ENCODE results near the gene LTO1. TPM values are rescaled to one million over a fixed set of nuclear protein-coding genes. Genes with fewer than 3 reads are reported as not detected.

LTO1 gene
- polyA plus RNA-seq, 1 of the 3 experiments (the other 2 are of a cell fraction), result 30.8 TPM

DNA sequence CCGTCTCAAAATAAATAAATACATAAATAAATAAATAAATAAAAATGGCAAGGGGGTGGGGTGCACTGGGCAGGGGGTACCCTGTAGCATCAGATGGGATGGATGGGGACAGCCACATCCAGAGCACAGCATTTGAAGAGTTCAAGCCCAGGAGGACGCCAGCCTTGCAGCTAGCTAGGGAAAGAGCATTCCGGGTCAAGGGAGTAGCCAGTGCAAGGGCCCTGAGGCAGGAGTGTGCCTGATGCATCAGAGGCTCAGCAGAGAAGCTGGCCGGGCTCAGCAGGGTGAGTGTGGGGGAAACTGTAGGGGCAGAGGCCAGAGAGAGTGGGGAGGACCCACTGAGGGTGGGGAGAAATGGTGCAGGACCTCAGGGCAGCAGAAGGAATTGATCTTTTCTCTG is 57.9 kb downstream of the LTO1 start:
- Histone ChIP-seq H4K20me1 (ENCODE audit: insufficient read depth) (no peaks in the 10 kb centered on the region), H3F3A (replicated peaks; ENCODE audit: insufficient read depth) (no peaks in the 10 kb centered on the region), H3K4me3 (ENCODE audit: low read depth in 2 of 2, low read length in 1 of 2) (no peak overlapping the region), H3K9me2 (no peaks in the 10 kb centered on the region), H2AFZ (ENCODE audit: low read depth) (no peak overlapping the region), H3K36me3 (replicated peaks in 1 of 2; ENCODE audit: control insufficient read depth in 1 of 2, insufficient read depth in 2 of 2, low read length in 1 of 2) (no peaks in the 10 kb centered on the region), H3K79me2 (ENCODE audit: insufficient read depth) (no peaks in the 10 kb centered on the region), H3K27me3 (ENCODE audit: insufficient read depth) (no peaks in the 10 kb centered on the region), H3K4me1 (ENCODE audit: control insufficient read depth in 1 of 2, insufficient read depth in 2 of 2, low read depth in 1 of 2, low read length in 1 of 2) (peaks cover 0 to 8% of the 10 kb centered on the region in 2 experiments; a peak in 1 of 4 replicates), H3K9me3 (no peaks in the 10 kb centered on the region), H3K27ac (ENCODE audit: low read depth in 2 of 2, low read length in 1 of 2) (no peak overlapping the region), H3K9ac (no peak overlapping the region), H3K4me2 (no peak overlapping the region)
- WGBS (ENCODE audit: low lambda C conversion rate), result 72% methylated on average over 4 of the region's 4 CpGs
- no peak for TF ChIP-seq ZBTB33 (IDR thresholded peaks at IDR 0.05; ENCODE audit: borderline replicate concordance, low read depth)
- TF ChIP-seq SIN3A (IDR thresholded peaks at IDR 0.05; ENCODE audit: borderline replicate concordance, low read depth, low read length), result no peak
- TF ChIP-seq, protein P1, sequence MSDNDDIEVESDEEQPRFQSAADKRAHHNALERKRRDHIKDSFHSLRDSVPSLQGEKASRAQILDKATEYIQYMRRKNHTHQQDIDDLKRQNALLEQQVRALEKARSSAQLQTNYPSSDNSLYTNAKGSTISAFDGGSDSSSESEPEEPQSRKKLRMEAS (IDR thresholded peaks at IDR 0.05; ENCODE audit: low read depth), result no peak
- TF ChIP-seq ELF1 (IDR thresholded peaks at IDR 0.05), result no peak
- no peak for TF ChIP-seq FOXM1 (IDR thresholded peaks at IDR 0.05; ENCODE audit: low read depth)
- CTCF ChIA-PET, result no interaction called here
- POLR2A ChIA-PET, result no interaction called here
- DNase-seq, result no peak

Other genes starting within 250 kb of the LTO1 start
- gene LINC01488, start 193.7 kb downstream of the LTO1 start, polyA plus RNA-seq (2012; rRNA removed), result not detected in 2 replicates
- 242 and 285 TPM in 2 replicates for gene CCND1, start 34.2 kb downstream of the LTO1 start, polyA plus RNA-seq (2012; rRNA removed)
- not detected in 2 replicates for gene FGF19, start 28.7 kb upstream of the LTO1 start, polyA plus RNA-seq (2012; rRNA removed)
- not detected in 2 replicates for gene FGF4, start 100.0 kb upstream of the LTO1 start, polyA plus RNA-seq (2012; rRNA removed)
- gene FGF3, start 144.1 kb upstream of the LTO1 start, polyA plus RNA-seq (2012; rRNA removed), result not detected in 2 replicates